ENCODE results near the gene PASK.
"Not testable (repeated sequence)": the region's sequence is repeated elsewhere in the genome, so short reads cannot be mapped to it uniquely, and the experiment has no call there.

PASK gene

GRCh38 chr2:241123816-241124536, 25.3 kb downstream of the PASK start:
- peak; percentile 42 for DNase-seq (ENCODE audit: low read depth)

GRCh38 chr2:241122376-241123002, 26.8 kb downstream of the PASK start:
- no peak for DNase-seq (ENCODE audit: low read depth)

DNA sequence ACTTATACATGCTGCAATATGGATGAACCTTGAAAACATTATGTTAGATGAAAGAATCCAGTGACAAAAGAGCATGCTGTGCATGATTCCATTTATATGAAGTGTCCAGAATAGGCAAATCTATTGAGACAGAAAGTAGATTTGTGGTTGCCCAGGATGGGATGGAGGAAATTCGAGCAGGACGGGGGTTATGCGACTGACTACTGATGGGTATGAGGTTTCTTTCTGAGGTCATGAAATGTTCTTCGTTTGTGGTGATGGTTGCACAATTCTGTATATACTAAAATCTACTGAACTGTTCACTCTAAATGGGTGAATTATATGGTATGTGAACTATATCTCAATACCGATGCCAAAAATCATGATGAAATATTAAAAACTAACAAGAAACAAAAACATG, 28.3 kb downstream of the PASK start:
- DNase-seq (ENCODE audit: low read depth) = no peak

DNA sequence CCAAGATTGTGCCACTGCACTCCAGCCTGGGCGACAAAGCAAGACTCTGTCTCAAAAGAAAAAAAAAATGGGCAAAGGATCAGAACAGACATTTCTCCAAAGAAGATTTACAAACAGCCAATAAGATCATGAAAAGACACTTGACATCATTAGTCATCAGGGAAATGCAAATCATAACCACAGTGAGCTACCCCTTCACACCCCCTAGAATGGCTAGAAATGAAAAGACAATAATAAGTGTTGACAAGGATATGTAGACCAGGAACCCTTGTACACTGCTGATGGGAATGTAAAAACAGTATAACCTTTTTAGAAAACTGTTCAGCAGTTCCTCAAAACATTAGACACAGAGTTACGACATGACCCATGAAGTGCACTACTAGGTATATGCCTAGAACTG, 28.8 kb downstream of the PASK start:
- DNase-seq (ENCODE audit: low read depth) = no peak

DNA sequence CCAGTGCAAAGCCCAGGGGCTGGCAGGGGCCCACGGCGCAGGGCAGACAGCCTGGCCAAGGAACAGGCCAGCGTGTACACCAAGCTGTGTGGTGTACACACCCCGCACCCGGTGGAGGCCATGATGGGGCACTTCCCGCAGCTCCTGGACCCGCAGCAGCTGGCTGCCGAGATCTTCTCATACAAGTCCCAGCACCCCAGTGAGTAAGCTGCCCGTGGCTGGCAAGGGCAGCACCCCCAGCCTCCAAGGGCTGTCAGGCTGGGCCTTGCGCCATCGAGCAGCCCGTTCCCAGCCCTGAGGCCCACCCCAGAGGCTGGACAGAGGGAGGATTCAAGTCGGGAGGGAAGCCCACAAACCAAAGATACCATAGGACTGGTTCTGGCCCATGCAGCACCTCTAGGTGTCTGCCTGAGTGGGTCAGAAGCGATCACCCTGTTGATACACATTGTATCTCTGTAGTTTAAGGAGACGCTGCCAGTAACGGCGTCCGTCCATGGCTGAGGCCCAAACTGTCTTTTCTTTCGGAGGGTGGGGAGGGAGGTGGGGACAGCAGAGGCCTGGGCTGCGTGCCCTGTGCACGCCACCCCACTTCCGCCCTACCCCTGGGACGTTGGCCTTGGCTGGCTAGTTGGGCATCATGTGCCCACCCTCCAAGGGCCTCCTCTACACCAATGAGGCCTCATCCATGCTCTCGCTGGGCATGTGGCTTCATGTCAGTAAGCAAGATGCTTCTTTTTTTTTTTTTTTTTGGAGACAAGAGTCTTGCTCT, 30.4 kb downstream of the PASK start:
- no peak for DNase-seq (ENCODE audit: low read depth)

DNA sequence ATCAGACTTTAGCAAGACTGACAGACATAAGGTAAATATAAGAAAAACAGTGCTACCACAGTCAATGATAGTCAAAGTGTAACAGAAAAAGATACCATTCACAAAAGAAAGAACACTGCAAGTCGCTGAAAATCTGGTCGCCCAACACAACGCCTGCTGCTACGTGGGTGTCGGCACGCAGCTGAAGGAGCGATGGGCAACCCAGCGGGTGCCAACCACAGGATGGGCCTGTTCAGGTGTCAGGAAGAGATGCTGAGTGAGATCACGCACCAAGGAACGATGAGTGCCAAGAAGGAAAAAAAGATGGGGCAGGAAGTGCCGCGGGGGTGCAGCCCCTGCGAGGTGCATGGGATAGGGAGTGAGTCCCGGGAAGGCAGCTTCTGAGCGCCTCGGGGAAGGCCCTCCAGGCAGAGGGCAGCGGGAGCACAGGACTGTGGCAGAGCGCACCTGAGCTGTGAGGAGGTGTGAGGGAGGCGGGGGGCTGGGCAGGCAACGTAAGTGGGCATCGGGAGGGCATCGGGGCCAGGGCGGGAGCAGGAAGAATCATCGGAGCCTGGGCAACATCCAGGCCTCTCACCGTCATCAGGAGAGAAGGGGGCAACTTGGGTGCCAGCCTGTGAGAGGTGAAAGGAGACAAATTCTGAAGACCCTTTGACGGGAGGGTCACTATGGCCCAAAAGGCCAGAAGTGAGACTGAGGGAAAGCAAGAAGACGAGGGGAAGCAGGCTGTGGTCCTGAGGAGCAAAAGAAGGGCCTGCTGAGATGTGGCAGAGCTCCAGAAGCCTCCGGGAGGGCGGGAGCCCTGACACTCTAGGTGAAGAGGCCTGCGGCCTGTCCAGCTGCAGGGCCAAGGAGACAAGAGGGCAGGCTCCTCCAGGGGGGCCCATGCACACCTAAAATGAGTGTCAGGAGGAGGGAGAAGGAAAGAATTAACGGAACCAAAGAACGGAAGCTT, 32.4 kb downstream of the PASK start:
- no peak for DNase-seq (ENCODE audit: low read depth)

DNA sequence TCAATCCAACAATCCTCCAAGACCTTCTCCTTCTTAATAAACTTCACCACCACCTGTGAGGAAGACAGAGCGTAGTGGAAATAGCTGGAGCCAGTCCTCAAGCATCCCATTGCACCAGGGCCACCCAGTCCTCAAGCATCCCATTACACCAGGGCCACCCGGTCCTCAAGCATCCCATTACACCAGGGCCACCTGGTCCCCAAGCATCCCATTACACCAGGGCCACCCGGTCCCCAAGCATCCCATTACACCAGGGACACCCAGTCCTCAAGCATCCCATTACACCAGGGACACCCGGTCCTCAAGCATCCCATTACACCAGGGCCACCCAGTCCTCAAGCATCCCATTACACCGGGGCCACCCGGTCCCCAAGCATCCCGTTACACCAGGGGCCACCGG, 33.9 kb downstream of the PASK start:
- DNase-seq (ENCODE audit: low read depth) = no peak

DNA sequence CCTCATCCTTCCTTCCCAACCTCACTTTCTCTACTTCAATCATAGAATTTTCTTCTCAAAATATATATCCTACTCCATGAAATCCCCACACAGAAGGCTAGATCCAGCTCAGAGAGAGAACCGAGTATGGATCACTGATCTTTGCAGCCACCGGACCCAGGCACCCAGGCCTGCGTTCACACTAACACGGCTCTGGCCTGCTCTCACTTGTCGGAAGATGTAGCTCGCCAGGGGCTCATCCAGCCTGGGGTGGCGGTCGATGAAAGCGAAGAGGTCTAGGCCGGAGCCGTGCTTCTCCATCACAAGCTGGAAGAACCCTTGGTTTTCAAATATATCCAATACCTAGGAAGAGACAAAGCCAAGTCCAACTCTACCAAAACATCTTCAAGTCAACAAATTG, 34.4 kb downstream of the PASK start:
- no peak for DNase-seq (ENCODE audit: low read depth)

DNA sequence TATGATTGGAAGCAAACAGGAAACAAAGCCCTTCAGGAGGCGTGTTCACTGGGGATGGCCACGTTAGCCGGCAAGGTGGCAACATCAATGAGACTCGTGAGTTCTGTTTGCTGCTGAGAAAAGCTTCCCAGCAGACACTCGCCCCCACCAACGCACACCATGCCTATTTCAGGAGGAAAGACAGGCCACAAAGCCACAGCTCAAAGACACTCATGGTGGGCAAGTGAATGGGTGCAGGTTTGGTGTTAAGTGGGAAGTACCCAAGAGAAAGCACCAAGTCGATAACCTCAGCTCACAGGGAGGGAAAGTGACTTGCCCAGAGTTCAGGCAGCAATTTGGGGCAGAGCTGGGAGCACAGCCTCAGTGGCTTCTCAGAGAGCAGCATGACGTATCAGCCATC, 36.7 kb downstream of the PASK start:
- no peak for DNase-seq (ENCODE audit: low read depth)

DNA sequence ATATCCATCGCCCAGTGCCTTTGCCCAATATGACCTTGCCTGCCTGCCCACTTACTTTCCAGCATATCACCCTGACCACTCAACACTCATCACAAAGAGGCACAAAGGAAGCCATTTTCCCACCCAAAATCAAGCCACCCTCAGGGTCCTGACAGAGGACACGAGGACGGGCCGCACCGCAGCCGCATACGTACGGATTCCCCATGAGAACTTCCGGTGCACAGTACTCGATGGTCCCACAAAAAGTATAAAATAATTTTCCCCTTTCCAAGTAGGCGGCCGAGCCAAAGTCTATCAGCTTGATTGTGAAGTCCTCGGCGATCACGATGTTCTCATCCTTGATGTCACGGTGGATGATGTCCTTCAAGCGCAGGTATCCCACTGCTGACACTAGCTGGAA, 37.2 kb downstream of the PASK start:
- no peak for DNase-seq (ENCODE audit: low read depth)

GRCh38 chr2:241111440-241111805, 37.8 kb downstream of the PASK start:
- DNase-seq (ENCODE audit: low read depth) = no peak

DNA sequence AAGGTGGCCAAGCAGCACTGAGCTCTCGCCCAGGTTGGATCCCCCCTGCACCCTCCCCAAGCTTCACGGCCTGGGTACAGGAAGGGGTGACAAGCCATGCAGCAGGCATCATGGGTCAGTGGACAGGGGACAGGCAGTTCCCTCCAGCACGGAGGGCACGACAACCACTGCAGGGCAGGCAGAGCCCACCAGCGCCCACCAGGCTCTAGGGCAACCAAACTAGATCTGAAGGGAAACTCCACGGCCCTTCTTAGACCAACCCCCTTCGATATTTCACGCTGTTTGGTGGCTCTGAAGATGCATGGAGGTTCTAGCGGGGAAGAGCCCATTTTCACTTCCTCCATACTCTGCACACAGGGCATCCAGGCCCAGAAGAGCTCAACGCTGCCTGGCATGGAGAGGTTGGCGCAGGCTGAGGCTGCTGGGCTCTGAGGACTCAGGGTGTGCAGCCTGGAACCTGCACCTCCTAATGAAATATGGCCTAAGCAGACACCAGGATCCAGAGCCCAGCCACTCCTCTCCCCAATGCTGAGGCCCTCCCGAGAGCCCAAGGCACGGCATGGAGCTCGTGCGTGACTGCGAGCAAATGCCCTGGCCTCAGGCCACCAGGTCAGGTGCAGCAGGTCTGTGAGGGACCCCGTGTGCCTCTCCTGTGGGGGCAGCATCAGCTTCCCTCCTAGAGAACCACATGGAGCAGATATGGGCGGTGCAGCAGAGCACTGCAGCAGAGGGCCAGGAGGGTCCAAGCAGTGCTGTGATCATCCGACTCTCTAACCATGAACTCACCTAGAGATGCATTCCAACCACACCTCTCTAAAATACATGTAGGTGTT, 38.4 kb downstream of the PASK start:
- no peak for DNase-seq (ENCODE audit: low read depth)

DNA sequence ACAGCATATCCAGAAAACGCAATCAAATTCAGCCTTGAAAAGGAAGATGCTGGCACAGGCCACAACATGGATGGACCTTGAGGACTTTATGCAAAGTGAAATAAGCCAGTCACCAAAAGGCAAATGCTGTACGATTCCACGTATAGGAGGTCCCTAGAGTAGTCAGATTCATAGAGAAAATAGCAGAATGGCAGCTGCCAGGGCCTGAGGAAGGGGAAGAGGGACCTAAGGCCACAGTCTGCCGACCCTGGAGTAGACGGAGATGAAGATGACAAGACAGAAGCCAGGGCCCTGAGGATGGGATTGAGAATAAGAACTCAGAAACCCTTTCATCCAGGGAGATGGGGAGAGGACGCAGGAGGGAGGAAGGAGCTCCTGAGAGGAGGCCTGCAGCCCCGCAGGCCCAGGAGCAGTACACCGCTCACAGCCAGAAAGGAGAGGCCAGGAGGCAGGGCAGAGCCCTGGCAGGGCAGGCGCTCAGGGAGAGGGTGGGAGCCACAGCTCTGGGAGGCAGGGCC, 39.1 kb downstream of the PASK start:
- no peak for DNase-seq (ENCODE audit: low read depth)

GRCh38 chr2:241109210-241110088, 39.8 kb downstream of the PASK start:
- no peak for DNase-seq (ENCODE audit: low read depth)

GRCh38 chr2:241108271-241109209, 40.7 kb downstream of the PASK start:
- no peak for DNase-seq (ENCODE audit: low read depth)

- no peak for DNase-seq (ENCODE audit: low read depth)
Measured at GRCh38 chr2:241107031-241107783, 42.1 kb downstream of the PASK start.

GRCh38 chr2:241105641-241106040, 43.6 kb downstream of the PASK start:
- no peak for DNase-seq (ENCODE audit: low read depth)

GRCh38 chr2:241104611-241105010, 44.7 kb downstream of the PASK start:
- DNase-seq (ENCODE audit: low read depth) = not testable (repeated sequence)

All from activated T-cell treated with anti-CD3 and anti-CD28 coated beads for 1 hour (primary cell).